Panc1 (cell line): ENCODE results near the gene PDLIM7. TPM values are rescaled to one million over a fixed set of nuclear protein-coding genes. Genes with fewer than 3 reads are reported as not detected.

Experiments
- ATAC-seq: fragments of 200-7000 bp; cut with Tn5 transposase; 2 replicates; pipeline ENCODE4 v1.9.1; 2020; ENCODE audit warnings: mild to moderate bottlenecking, moderate library complexity
- BruUV-seq: library from RNA; stranded (reverse); fragments of 400-500 nt; replicated peaks from 2 replicates; lab custom pipeline; 2021; lab: Mats Ljungman, UMichigan
- CTCF ChIA-PET: fragments of 300-600 bp; sonication (Branson Sonifier 250); formaldehyde crosslinking; loops from one replicate; lab custom pipeline; 2022; ENCODE audit warnings: antibody characterized with exemption; lab: Charles Lee
- POLR2A ChIA-PET: fragments of 300-600 bp; sonication (Branson Sonifier 250); formaldehyde crosslinking; loops from one replicate; lab custom pipeline; 2022; ENCODE audit warnings: antibody characterized with exemption; lab: Charles Lee
- DNase-seq: peaks from one replicate; pipeline ENCODE4 v3.0.0-alpha.2; 2010; ENCODE audit warnings: low read depth, low spot score
- H3K27ac ChIP-seq: 2 replicates; pipeline ENCODE4 v1.5.1; 2011; ENCODE audit warnings: mild to moderate bottlenecking, low read length, inconsistent platforms
- H3K27me3 ChIP-seq: fragments of 200-500 bp; sonication (Bioruptor generic); 2 replicates; pipeline ENCODE4 v1.6.0; 2014; ENCODE audit warnings: low read length, inconsistent platforms; ENCODE audit not compliant: control insufficient read depth, insufficient read depth
- H3K36me3 ChIP-seq: fragments of 200-500 bp; sonication (Bioruptor generic); 2 replicates; pipeline ENCODE4 v1.5.1; 2014; ENCODE audit warnings: inconsistent platforms, mild to moderate bottlenecking, low read length, moderate library complexity; ENCODE audit not compliant: control insufficient read depth, insufficient read depth
- H3K4me1 ChIP-seq: 2 replicates; pipeline ENCODE4 v1.5.1; 2011; ENCODE audit warnings: inconsistent platforms, mild to moderate bottlenecking, low read length, moderate library complexity; ENCODE audit not compliant: control insufficient read depth, insufficient read depth
- H3K4me3 ChIP-seq, 2 experiments: 2 replicates each; pipeline ENCODE4 v1.5.1; 2011 to 2012; ENCODE audit warnings: low read depth in 2 of 2, low read length in 2 of 2, mild to moderate bottlenecking in 2 of 2, inconsistent platforms in 1 of 2, moderate library complexity in 1 of 2
- H3K9me3 ChIP-seq: fragments of 200-500 bp; sonication (Bioruptor generic); 2 replicates; pipeline ENCODE4 v1.5.1; 2014; ENCODE audit warnings: low read depth, mild to moderate bottlenecking, inconsistent platforms, low read length, moderate library complexity; ENCODE audit not compliant: control insufficient read depth, insufficient read depth
- CTCF ChIP-seq: fragments of 450-650 bp; IDR thresholded peaks from 2 replicates; pipeline ENCODE4 v1.5.1; 2017; ENCODE audit warnings: mild to moderate bottlenecking
- POLR2AphosphoS5 ChIP-seq: IDR thresholded peaks from 2 replicates; pipeline ENCODE4 v1.6.1; 2012; ENCODE audit warnings: mild to moderate bottlenecking, low read depth, low read length, moderate library complexity
- REST ChIP-seq, 2 experiments: IDR thresholded peaks; 2 replicates each; pipeline ENCODE4 v1.6.1; 2011 to 2012; ENCODE audit warnings: low read depth in 2 of 2, control low read depth in 1 of 2, low read length in 1 of 2, mild to moderate bottlenecking in 1 of 2, moderate library complexity in 1 of 2; ENCODE audit not compliant: insufficient read depth in 1 of 2
- SIN3A ChIP-seq: IDR thresholded peaks from 2 replicates; pipeline ENCODE4 v1.6.1; 2012; ENCODE audit warnings: low read depth, mild to moderate bottlenecking, low read length, moderate library complexity, borderline replicate concordance; ENCODE audit not compliant: insufficient read depth
- TCF7L2 ChIP-seq: IDR thresholded peaks from 2 replicates; pipeline ENCODE4 v1.6.1; 2011; ENCODE audit warnings: mild to moderate bottlenecking, low read depth, low read length, inconsistent platforms
- in situ Hi-C: cut with HindIII; loops from 2 replicates; pipeline ENCODE4 v1.10.0; 2016; ENCODE audit warnings: low sequenced_read_pairs, low pct_unique_long_range_greater_than_20kb
- intact Hi-C: fragments of 100-400 bp; cut with micrococcal nuclease; formaldehyde crosslinking; loops from one replicate; pipeline ENCODE4 v1.10.0; 2022; ENCODE audit not compliant: unreplicated experiment
- total RNA-seq: library from RNA; stranded (reverse); gene quantifications from one replicate; pipeline ENCODE4 v1.2.1, GENCODE V29; 2021; ENCODE audit not compliant: unreplicated experiment

The PDLIM7 gene
- total RNA-seq, 1 experiment from 2014 or later = 62.9 TPM

- no TSS peak for BruUV-seq
- H3K27me3 ChIP-seq = no peaks in the 10 kb centered on the region
- TF ChIP-seq CTCF (no peak), REST (IDR thresholded peaks at IDR 0.05; ENCODE audit: insufficient read depth in 1 of 2, low read depth in 2 of 2, low read length in 1 of 2) (no peak), SIN3A (no peak), POLR2AphosphoS5 (no peak), TCF7L2 (no peak)
- intact Hi-C loops = no loop called here
- H3K4me1 ChIP-seq = peaks cover 2% of the 10 kb centered on the region; the same call in 1 of the 2 replicates
- no peak for DNase-seq
- no peak for ATAC-seq
- no peak overlapping the region for H3K27ac ChIP-seq
- no peak overlapping the region for H3K4me3 ChIP-seq
- ChIA-PET CTCF (no interaction called here), POLR2A (no interaction called here)
- in situ Hi-C loops = no loop called here
- peaks cover 13% of the 10 kb centered on the region for H3K36me3 ChIP-seq
- no peaks in the 10 kb centered on the region for H3K9me3 ChIP-seq
These were observed 27.7 kb upstream of the PDLIM7 start for GRCh38 chr5:177524941-177525655.

- H3K9me3 ChIP-seq = no peaks in the 10 kb centered on the region
- H3K36me3 ChIP-seq = peaks cover 17% of the 10 kb centered on the region
- BruUV-seq = no TSS peak
- no peak overlapping the region for H3K4me3 ChIP-seq
- ChIA-PET CTCF (no interaction called here), POLR2A (no interaction called here)
- intact Hi-C loops (no loop called here), in situ Hi-C loops (no loop called here)
- H3K27ac ChIP-seq = no peak overlapping the region
- TF ChIP-seq TCF7L2 (no peak), CTCF (no peak), POLR2AphosphoS5 (no peak), SIN3A (no peak), REST (IDR thresholded peaks at IDR 0.05; ENCODE audit: insufficient read depth in 1 of 2, low read depth in 2 of 2, low read length in 1 of 2) (no peak)
- no peak for DNase-seq
- ATAC-seq = no peak
- peaks cover 3% of the 10 kb centered on the region for H3K4me1 ChIP-seq
- H3K27me3 ChIP-seq = no peaks in the 10 kb centered on the region
These were observed 27.1 kb upstream of the PDLIM7 start for GRCh38 chr5:177524539-177524900.
